ENCODE measurements around the gene ANKLE2. TPM values are rescaled to one million over a fixed set of nuclear protein-coding genes. Genes with fewer than 3 reads are reported as not detected.

The ANKLE2 gene
- total and polyA plus RNA-seq, 4 experiments from 2014 or later, result 21.0 to 101 (median 70.0) TPM

DNA sequence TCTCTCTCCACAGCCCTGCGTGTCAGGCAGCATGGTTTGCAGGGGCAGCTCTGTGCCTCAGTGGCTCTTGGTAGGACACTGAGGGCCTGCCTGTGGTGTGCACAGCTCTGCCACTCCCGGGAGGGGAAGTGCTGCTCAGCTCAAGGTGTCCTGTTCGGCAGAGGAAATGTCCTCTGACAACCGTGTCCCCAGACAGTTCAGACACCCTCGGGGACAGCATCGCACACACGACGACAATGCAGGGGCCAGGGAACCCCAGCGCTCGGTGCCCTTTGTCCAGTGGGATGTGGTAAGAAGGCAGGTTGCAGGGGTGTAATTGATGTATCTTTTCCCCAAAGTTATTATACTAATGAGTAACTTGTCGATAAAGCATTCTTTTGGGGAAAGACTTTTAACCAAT is 14.2 kb downstream of the ANKLE2 start:
- Mint-ChIP-seq H3K36me3 (peaks cover 51 to 69% of the 10 kb centered on the region in 2 donors), H3K4me1 (peaks cover 5 to 11% (median 8%) of the 10 kb centered on the region in 4 donors), H3K4me3 (no peak overlapping the region), H3K9me3 (no peaks in the 10 kb centered on the region), H3K27me3 (no peaks in the 10 kb centered on the region), H3K27ac (no peak overlapping the region)
- intact Hi-C loops (cut with micrococcal nuclease), result no loop called here
- Histone ChIP-seq H3K36me3 (ENCODE audit: insufficient read depth, low read length) (peaks cover 77% of the 10 kb centered on the region), H3K27ac (ENCODE audit: low read depth, low read length) (no peak overlapping the region), H3K27me3 (ENCODE audit: insufficient read depth, low read length) (no peaks in the 10 kb centered on the region), H3K4me1 (ENCODE audit: insufficient read depth, low read length) (no peaks in the 10 kb centered on the region), H3K4me3 (ENCODE audit: low read length in 2 of 2) (no peak overlapping the region), H3K9me3 (ENCODE audit: control insufficient read depth in 1 of 2, low read length in 2 of 2) (no peaks in the 10 kb centered on the region)
- ChIA-PET POLR2A (ENCODE audit: partially characterized antibody) (no interaction called here), CTCF (ENCODE audit: partially characterized antibody) (interaction anchor here (1.2 kb wide), 1 partner anchor 21 kb away, joined by 5 read pairs; no protein-coding TSS in a partner anchor)
- DNase-seq, result no peak

DNA sequence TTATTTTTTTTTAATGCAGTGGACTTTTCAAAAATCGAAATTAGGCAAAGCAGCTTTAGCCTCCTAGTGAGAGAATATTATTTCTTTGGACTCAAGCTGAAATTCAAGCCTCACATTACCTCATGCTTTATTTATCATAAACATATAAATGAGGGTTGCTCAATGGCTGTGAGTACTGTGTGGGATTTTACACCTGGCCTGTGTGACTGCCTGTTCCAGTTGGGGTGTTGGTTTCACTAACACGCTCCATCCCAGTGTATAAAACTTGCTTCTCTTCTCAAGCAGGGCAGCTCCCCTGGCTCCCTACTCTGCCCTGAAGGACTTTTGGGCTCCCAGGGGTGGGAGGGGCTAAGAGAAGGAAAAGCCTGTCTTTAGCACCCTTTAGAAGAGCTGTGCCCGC is 15.0 kb downstream of the ANKLE2 start:
- ChIA-PET POLR2A (ENCODE audit: partially characterized antibody) (no interaction called here), CTCF (ENCODE audit: partially characterized antibody) (interaction anchor here (1.2 kb wide), 1 partner anchor 22 kb away, joined by 5 read pairs; no protein-coding TSS in a partner anchor)
- H3K36me3 ChIP-seq (ENCODE audit: insufficient read depth, low read length), result peaks cover 81% of the 10 kb centered on the region

DNA sequence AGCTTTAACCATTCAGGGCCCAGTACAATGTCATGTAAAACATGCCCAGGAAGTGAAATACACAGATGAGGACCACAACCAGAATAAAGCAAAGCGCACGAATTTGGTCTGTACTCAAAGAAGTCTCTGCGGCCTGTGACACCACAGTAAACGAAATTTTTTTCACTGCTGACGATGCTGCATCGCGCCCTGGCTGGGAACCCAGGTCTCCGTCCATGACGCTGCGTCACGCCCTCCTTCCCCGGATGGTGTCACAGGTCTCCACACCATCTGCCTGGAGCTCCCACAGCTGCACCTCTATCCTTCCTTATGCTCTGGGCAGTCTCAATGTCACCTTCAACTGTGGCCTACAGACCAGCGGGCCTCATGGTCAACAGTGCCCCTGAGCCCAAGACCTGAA is 17.8 kb downstream of the ANKLE2 start:
- Histone ChIP-seq H3K4me1 (ENCODE audit: insufficient read depth, low read length) (no peaks in the 10 kb centered on the region), H3K27ac (ENCODE audit: low read depth, low read length) (no peak overlapping the region), H3K4me3 (ENCODE audit: low read length in 2 of 2) (no peak overlapping the region), H3K36me3 (ENCODE audit: insufficient read depth, low read length) (peaks cover 87% of the 10 kb centered on the region), H3K9me3 (ENCODE audit: control insufficient read depth in 1 of 2, low read length in 2 of 2) (no peaks in the 10 kb centered on the region), H3K27me3 (ENCODE audit: insufficient read depth, low read length) (no peaks in the 10 kb centered on the region)
- Mint-ChIP-seq H3K9me3 (no peaks in the 10 kb centered on the region), H3K27ac (peak overlapping the region in 1 of 7 donors; percentile 17), H3K4me3 (no peak overlapping the region), H3K4me1 (peaks cover 6 to 12% (median 9%) of the 10 kb centered on the region in 4 donors), H3K36me3 (peaks cover 77 to 84% of the 10 kb centered on the region in 2 donors), H3K27me3 (no peaks in the 10 kb centered on the region)
- ChIA-PET POLR2A (ENCODE audit: partially characterized antibody) (no interaction called here), CTCF (ENCODE audit: partially characterized antibody) (no interaction called here)
- no peak for DNase-seq
- intact Hi-C loops (cut with micrococcal nuclease), result no loop called here

More for the DNA sequence above, 15.0 kb downstream of the ANKLE2 start:
- H3K4me3 Mint-ChIP-seq, result no peak overlapping the region
- intact Hi-C loops (cut with micrococcal nuclease), result no loop called here
- no peaks in the 10 kb centered on the region for H3K9me3 Mint-ChIP-seq
- H3K27ac Mint-ChIP-seq, result peak overlapping the region in 1 of 7 donors; percentile 6
- Histone ChIP-seq H3K9me3 (ENCODE audit: control insufficient read depth in 1 of 2, low read length in 2 of 2) (no peaks in the 10 kb centered on the region), H3K27ac (ENCODE audit: low read depth, low read length) (no peak overlapping the region), H3K27me3 (ENCODE audit: insufficient read depth, low read length) (no peaks in the 10 kb centered on the region), H3K4me3 (ENCODE audit: low read length in 2 of 2) (no peak overlapping the region), H3K4me1 (ENCODE audit: insufficient read depth, low read length) (no peaks in the 10 kb centered on the region)
- peaks cover 6 to 12% (median 9%) of the 10 kb centered on the region in 4 donors for H3K4me1 Mint-ChIP-seq
- H3K27me3 Mint-ChIP-seq, result no peaks in the 10 kb centered on the region
- peaks cover 57 to 75% of the 10 kb centered on the region in 2 donors for H3K36me3 Mint-ChIP-seq
- no peak for DNase-seq

DNA sequence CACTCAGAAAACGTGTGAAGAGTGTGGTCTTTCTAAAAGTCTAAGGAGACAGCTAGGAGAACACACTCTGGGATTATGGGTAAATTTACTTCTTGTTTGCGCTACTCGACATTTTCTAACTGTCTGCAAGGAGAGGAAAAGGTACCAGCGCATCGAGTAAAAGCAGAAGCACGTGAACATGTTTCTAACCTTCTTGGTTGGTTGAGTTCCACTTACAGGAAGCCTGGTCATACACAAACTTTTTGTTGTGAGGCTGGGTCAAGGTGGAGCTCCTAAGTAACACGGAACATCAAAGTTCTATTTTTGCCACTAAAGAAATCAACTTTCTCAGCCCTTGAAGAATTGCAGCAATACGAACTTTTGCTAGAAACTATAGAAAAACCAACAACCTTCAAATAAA is 20.0 kb downstream of the ANKLE2 start:
- no peaks in the 10 kb centered on the region for H3K9me3 Mint-ChIP-seq
- no peak for DNase-seq
- intact Hi-C loops (cut with micrococcal nuclease), result no loop called here
- H3K9me3 ChIP-seq (ENCODE audit: control insufficient read depth in 1 of 2, low read length in 2 of 2), result no peaks in the 10 kb centered on the region
- no peaks in the 10 kb centered on the region for H3K27me3 ChIP-seq (ENCODE audit: insufficient read depth, low read length)
- no peak overlapping the region for H3K27ac ChIP-seq (ENCODE audit: low read depth, low read length)
- H3K4me1 ChIP-seq (ENCODE audit: insufficient read depth, low read length), result no peaks in the 10 kb centered on the region
- peaks cover 64 to 76% of the 10 kb centered on the region in 2 donors for H3K36me3 Mint-ChIP-seq
- POLR2A ChIA-PET (ENCODE audit: partially characterized antibody), result no interaction called here
- peaks cover 75% of the 10 kb centered on the region for H3K36me3 ChIP-seq (ENCODE audit: insufficient read depth, low read length)
- no peak overlapping the region for H3K4me3 ChIP-seq (ENCODE audit: low read length in 2 of 2)
- H3K27me3 Mint-ChIP-seq, result no peaks in the 10 kb centered on the region
- H3K4me3 Mint-ChIP-seq, result no peak overlapping the region
- CTCF ChIA-PET (ENCODE audit: partially characterized antibody), result no interaction called here
- peaks cover 6 to 12% (median 9%) of the 10 kb centered on the region in 4 donors for H3K4me1 Mint-ChIP-seq
- H3K27ac Mint-ChIP-seq, result peak overlapping the region in 2 of 7 donors; percentile 15 to 19

DNA sequence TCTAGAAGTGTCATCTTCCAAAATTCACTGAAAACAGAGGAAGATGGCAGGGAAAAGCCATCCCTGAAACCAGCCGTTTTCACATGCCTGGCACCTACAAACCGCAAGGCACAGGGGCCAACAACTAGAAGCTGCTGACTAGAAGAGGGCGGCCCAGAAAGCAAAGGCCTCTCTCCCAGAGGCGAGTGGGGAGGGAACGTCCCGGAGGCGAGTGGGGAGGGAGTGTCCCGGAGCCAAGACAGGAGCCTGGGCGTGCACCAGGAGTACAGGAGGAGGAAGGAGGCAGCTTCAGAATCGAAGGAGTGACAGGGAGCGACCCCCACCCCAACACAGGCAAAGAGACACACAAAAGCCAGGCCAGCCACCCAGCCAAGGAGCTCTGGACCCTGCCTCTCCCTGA is 21.0 kb downstream of the ANKLE2 start:
- H3K27ac Mint-ChIP-seq, result no peak overlapping the region
- intact Hi-C loops (cut with micrococcal nuclease), result no loop called here
- no peaks in the 10 kb centered on the region for H3K9me3 ChIP-seq (ENCODE audit: control insufficient read depth in 1 of 2, low read length in 2 of 2)
- peaks cover 6 to 12% (median 9%) of the 10 kb centered on the region in 4 donors for H3K4me1 Mint-ChIP-seq
- no peaks in the 10 kb centered on the region for H3K27me3 Mint-ChIP-seq
- H3K4me3 Mint-ChIP-seq, result no peak overlapping the region
- no peaks in the 10 kb centered on the region for H3K4me1 ChIP-seq (ENCODE audit: insufficient read depth, low read length)
- H3K27me3 ChIP-seq (ENCODE audit: insufficient read depth, low read length), result no peaks in the 10 kb centered on the region
- ChIA-PET POLR2A (ENCODE audit: partially characterized antibody) (interaction anchor here (1.2 kb wide), 2 partner anchors 11 to 29 kb away, joined by 3 to 4 read pairs; no protein-coding TSS in a partner anchor), CTCF (ENCODE audit: partially characterized antibody) (no interaction called here)
- no peak overlapping the region for H3K4me3 ChIP-seq (ENCODE audit: low read length in 2 of 2)
- DNase-seq, result no peak
- H3K36me3 ChIP-seq (ENCODE audit: insufficient read depth, low read length), result peaks cover 77% of the 10 kb centered on the region
- H3K27ac ChIP-seq (ENCODE audit: low read depth, low read length), result no peak overlapping the region
- H3K36me3 Mint-ChIP-seq, result peaks cover 63 to 77% of the 10 kb centered on the region in 2 donors
- no peaks in the 10 kb centered on the region for H3K9me3 Mint-ChIP-seq

DNA sequence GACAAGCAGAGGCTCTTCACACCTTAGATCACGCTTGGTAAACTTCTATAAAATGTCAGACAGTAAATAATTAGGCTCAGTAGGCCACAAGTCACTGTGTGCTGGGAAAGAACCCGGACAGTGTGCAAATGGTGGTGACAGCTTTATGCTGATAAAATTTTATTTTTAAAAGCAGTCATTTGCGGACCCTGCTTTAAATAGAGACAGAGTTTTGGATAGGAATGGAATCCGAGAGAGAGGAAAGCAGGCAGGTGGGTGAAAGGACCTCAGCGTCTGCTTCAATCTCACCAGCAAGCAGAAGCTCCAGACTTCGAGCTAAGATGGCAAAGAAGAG is 21.4 kb downstream of the ANKLE2 start:
- Histone ChIP-seq H3K9me3 (ENCODE audit: control insufficient read depth in 1 of 2, low read length in 2 of 2) (no peaks in the 10 kb centered on the region), H3K4me1 (ENCODE audit: insufficient read depth, low read length) (no peaks in the 10 kb centered on the region), H3K27me3 (ENCODE audit: insufficient read depth, low read length) (no peaks in the 10 kb centered on the region), H3K27ac (ENCODE audit: low read depth, low read length) (no peak overlapping the region), H3K4me3 (ENCODE audit: low read length in 2 of 2) (no peak overlapping the region), H3K36me3 (ENCODE audit: insufficient read depth, low read length) (peaks cover 77% of the 10 kb centered on the region)
- intact Hi-C loops (cut with micrococcal nuclease), result no loop called here
- ChIA-PET POLR2A (ENCODE audit: partially characterized antibody) (interaction anchor here (1.2 kb wide), 2 partner anchors 12 to 28 kb away, joined by 3 to 4 read pairs; no protein-coding TSS in a partner anchor), CTCF (ENCODE audit: partially characterized antibody) (no interaction called here)
- Mint-ChIP-seq H3K36me3 (peaks cover 65 to 78% of the 10 kb centered on the region in 2 donors), H3K9me3 (no peaks in the 10 kb centered on the region), H3K27me3 (no peaks in the 10 kb centered on the region), H3K4me3 (no peak overlapping the region), H3K4me1 (peaks cover 6 to 12% (median 9%) of the 10 kb centered on the region in 4 donors), H3K27ac (peak overlapping the region in 1 of 7 donors; percentile 3)
- DNase-seq, result no peak

DNA sequence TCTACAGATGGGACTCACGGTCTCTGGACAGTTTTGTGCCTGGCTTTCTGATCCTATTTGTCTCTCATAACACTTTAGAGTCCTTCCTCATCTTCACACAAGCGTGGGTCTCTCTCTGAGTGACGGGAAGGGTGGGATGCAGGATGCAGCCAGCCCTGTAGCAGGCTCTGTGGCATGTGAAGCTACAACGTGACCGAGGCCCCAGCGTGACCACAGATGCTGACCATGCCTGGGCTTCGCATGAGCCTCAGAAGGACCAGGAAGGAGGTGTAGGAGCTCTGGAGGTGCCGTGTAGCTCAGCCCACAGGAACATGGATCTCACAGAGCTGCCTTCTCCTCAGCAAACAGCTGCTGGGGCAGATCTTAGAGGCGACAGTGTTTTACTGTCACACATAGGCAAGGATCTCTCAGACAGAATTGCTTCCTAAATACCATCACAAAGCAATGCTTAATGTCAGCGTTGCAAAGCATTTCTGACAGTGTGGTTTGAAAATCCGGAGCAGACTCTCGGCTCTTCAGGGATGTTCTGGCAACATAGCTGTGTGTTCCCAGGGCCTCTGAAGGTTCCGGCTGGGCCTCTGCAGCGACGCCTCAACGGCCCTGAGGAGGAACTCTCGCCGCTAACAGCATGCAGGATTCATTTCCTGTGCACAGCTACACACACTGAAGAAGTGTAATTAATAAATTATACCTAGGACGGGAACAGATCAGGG is 21.9 kb downstream of the ANKLE2 start:
- Histone ChIP-seq H3K27me3 (ENCODE audit: insufficient read depth, low read length) (no peaks in the 10 kb centered on the region), H3K9me3 (ENCODE audit: control insufficient read depth in 1 of 2, low read length in 2 of 2) (no peaks in the 10 kb centered on the region), H3K4me1 (ENCODE audit: insufficient read depth, low read length) (no peaks in the 10 kb centered on the region), H3K4me3 (ENCODE audit: low read length in 2 of 2) (no peak overlapping the region), H3K36me3 (ENCODE audit: insufficient read depth, low read length) (peaks cover 78% of the 10 kb centered on the region), H3K27ac (ENCODE audit: low read depth, low read length) (no peak overlapping the region)
- CTCF ChIA-PET (ENCODE audit: partially characterized antibody), result interaction anchor here (0.5 kb wide), 1 partner anchor 17 kb away, joined by 3 read pairs; no protein-coding TSS in a partner anchor
- POLR2A ChIA-PET (ENCODE audit: partially characterized antibody), result interaction anchor here (1.2 kb wide), 2 partner anchors 12 to 28 kb away, joined by 3 to 4 read pairs; no protein-coding TSS in a partner anchor
- no peaks in the 10 kb centered on the region for H3K27me3 Mint-ChIP-seq
- no peak for DNase-seq
- no peak overlapping the region for H3K4me3 Mint-ChIP-seq
- no peaks in the 10 kb centered on the region for H3K9me3 Mint-ChIP-seq
- peak overlapping the region in 1 of 7 donors; percentile 3 for H3K27ac Mint-ChIP-seq
- H3K4me1 Mint-ChIP-seq, result peaks cover 6 to 12% (median 9%) of the 10 kb centered on the region in 4 donors
- intact Hi-C loops (cut with micrococcal nuclease), result no loop called here
- H3K36me3 Mint-ChIP-seq, result peaks cover 61 to 78% of the 10 kb centered on the region in 2 donors
